NCI-H1694 (cell line): ENCODE results near the gene SIL1.

Source experiments
- DNase-seq: peaks from one replicate; lab custom pipeline; 2025; lab: John Stamatoyannopoulos, UW

SIL1 gene

DNA sequence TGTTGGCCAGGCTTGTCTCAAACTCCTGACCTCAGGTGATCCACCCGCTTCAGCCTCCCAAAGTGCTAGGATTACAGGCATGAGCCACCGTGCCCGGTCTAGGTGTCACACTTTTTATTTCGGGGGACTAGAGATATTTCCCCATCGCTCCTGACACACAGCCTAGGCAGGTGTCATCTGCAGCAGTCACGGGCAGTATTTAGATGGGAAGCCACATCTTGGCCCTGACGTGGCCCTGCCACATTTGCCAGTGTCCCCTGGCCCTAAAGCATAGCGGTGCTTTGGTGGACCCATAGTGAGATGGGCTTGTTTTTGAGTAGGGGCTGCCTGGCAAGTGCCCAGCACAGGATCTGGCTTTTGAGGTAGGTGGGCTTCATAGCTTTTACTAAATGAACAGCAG is 278.0 kb downstream of the SIL1 start:
- no peak for DNase-seq

DNA sequence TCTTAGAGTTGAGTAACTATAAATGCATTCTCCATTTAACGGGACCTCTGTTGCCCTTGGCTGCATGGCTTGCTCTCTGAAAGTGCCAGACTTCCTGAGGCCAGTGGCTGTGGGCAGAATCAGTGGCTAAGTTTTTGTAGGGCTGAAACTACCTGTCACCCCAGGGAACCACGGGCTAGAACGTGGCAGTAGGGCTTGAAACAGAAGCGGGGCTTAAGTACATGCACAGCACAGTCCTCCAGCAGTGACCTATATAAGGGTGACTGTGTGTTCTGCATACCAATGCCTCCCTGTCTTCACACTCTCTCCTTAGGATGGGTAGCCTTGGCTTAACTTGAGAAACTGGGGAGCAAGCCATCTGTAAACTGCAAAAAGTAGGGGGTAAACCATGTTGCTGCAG is 279.5 kb downstream of the SIL1 start:
- DNase-seq: no peak

DNA sequence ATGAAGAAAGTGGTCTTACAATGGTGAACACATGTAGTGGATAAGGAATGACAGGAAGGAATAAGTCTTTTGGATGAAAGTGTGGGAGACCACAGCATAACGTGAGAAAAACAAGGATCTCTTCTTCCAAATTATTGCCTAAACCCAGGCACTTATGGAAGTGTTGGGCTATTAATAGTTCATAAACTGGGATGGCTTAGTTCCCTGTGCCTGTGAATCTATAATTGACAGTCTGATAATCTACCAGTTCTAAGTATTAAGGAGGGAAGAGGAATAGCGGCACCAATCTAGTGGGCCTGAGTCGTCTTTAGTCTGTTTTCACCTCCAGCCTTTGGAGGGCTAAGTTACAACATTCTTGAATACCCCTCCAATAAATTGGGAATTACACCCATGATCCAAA is 283.8 kb downstream of the SIL1 start:
- DNase-seq: no peak

- DNase-seq: no peak
Observed at GRCh38 chr5:138913773-138914172, 284.4 kb downstream of the SIL1 start.

DNA sequence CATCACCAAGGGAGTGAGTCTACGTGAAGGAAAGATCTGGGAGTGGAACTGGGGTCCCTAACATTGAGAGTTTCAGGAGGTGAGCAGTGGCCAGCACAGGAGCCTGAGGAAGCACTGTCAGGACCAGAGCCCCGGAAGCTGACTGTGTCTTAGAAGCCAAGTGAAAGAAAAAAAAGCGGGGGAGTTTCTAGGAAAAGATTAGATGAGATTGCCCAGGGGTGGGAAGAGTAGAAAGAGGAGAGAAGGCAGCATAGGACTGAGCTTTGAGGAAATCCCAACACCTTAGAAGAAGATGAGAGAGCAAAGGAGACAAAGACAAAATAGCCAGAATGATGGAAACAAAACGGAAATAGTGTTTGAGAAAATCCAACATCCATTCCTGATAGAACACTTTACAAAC is 286.1 kb downstream of the SIL1 start:
- no peak for DNase-seq

DNA sequence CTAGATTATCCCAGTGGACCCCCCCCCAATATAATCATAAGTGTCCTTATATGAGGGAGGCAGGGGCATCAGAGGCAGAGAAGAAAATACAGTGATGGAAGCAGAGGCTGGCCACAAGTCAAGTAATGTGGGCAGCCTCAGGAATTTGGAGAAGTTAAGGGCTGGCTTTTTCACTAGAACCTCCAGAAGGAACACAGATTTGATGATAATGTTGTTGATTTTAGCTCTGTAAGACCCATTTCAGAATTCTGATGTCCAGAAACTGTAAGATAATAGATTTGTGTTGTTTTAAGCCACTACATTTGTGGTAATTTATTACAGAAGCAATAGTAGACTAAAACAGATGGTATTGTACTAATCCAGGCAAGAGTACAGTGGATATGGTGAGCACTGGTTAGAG is 286.7 kb downstream of the SIL1 start:
- DNase-seq: no peak

GRCh38 chr5:138910546-138911185 is 287.5 kb downstream of the SIL1 start:
- no peak for DNase-seq

DNA sequence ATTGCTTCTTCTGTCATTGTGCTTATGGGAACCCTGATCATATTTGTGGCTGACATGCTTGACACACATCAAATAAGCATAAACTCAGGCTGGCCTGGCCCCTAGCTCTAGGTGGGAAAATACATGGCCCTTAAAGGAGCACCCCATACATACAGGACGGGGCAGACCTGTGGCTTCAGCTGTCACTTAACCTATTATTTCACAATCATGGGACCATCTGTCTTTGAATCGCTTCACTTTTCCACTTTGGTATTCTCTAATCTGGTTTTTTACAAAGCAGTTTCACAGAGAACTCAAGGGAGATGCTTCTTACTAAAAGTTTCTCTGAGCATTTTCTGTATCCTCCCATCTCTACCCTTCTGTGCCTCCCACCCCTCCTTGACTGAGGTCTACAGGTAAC is 288.4 kb downstream of the SIL1 start:
- DNase-seq: no peak

GRCh38 chr5:138905541-138905940 is 292.6 kb downstream of the SIL1 start:
- DNase-seq: no peak

- DNase-seq: no peak
Observed at GRCh38 chr5:138903130-138903775, 294.9 kb downstream of the SIL1 start.

DNA sequence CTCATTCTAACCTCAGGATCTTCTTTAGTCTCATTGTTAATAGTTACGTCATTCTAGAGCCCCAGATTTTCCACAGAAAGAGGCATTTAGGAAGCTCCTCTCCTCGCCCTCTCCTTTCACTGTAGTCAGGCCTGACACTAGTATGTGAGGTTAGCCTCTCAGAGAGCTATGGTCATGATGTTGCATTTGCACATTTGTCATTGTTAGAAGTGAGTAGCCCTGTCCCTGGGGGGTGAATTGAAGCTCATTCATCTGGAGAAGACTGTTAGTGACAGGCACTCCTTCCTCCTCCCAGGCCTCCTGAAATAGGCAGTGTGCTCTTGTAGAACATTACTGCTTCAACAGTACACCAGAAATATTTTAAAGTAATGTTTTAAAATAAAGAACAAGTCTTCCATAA is 296.5 kb downstream of the SIL1 start:
- DNase-seq: no peak

DNA sequence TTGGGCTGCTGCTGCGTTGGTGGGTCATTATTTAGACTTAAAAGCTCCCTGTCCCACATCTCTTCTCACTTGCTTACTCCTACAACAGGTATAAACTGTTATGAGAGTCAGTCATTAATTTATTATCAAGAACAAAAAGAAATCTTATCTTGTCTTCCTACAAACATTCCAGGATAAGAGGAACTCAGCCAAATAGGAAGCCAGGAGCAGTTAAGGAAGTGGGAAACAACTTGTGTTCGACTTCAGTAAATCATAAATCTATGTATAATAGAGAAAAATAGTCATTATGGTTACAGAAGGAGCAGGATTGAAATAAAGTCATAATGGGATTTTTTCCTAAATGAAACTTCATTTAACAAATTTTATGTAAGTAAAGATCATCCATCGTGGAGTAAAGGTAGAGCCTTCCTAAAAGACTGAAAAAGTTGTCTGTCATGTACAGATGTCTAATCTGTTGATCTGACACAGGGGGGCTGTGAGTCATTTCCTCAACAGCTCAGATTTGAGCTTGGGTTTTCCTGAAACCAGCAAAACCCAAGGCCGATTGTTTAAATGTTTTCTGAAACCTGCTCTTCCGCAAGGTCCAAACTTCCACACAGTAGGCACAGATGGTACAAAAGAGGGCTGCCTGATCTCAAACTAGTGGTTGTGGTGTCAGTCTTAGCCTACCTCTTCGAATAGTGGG is 297.7 kb downstream of the SIL1 start:
- DNase-seq: no peak

DNA sequence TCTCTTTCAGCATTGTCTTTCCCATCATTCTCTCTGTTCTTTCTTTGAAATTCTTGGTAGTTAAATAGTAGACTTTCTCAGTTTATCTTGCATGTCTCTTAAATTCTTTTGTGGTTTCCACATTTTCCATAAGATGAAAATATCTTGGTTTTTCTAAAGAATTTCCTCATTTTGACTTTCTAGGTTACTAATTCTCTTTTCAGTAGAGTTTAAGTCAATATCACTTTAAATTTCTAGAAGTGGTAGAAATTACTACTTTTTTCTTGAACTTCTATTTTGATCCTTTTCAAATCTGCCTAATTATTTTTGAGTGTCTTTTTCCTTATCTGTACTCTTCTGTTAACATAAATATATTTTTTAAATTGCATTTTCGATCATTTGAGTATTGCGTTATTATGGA is 299.4 kb downstream of the SIL1 start:
- DNase-seq: no peak

GRCh38 chr5:138898299-138898698 is 299.9 kb downstream of the SIL1 start:
- DNase-seq: no peak
